H1 (cell line): ENCODE data around the gene MADD. TPM values are rescaled to one million over a fixed set of nuclear protein-coding genes. Genes with fewer than 3 reads are reported as not detected.

Source experiments
- CTCF ChIA-PET: fragments of 300-600 bp; sonication (Branson Sonifier 250); formaldehyde crosslinking; loops from one replicate; lab custom pipeline; 2021; ENCODE audit not compliant: partially characterized antibody; lab: Charles Lee
- POLR2A ChIA-PET: fragments of 300-600 bp; sonication (Branson Sonifier 250); formaldehyde crosslinking; loops from one replicate; lab custom pipeline; 2021; ENCODE audit warnings: inconsistent platforms; ENCODE audit not compliant: partially characterized antibody; lab: Charles Lee
- DNase-seq, 2 experiments: peaks; one replicate each; pipeline versions ENCODE4 v3.0.0 to v3.0.0-alpha.2; 2010 to 2022; ENCODE audit warnings: low spot score in 2 of 2, low read depth in 1 of 2, mixed read lengths in 1 of 2
- FAIRE-seq: peaks from 2 replicates; lab custom pipeline; 2011; peaks lifted over from hg19 to GRCh38; lab: Jason Lieb, UNC
- H2AFZ ChIP-seq: 2 replicates; pipeline ENCODE4 v1.8.1; 2012; ENCODE audit warnings: low read length, inconsistent platforms
- H2AK5ac ChIP-seq: 2 replicates; pipeline ENCODE4 v1.6.1; 2013; ENCODE audit warnings: low read depth, low read length
- H2BK120ac ChIP-seq: replicated peaks from 2 replicates; pipeline ENCODE3; 2013; ENCODE audit warnings: low read depth, low read length, inconsistent platforms
- H2BK12ac ChIP-seq: 2 replicates; pipeline ENCODE4 v1.6.1; 2013; ENCODE audit warnings: low read depth, low read length
- H2BK15ac ChIP-seq: 2 replicates; pipeline ENCODE4 v1.6.1; 2013; ENCODE audit warnings: low read length
- H2BK20ac ChIP-seq: 2 replicates; pipeline ENCODE4 v1.6.1; 2013; ENCODE audit warnings: low read length
- H2BK5ac ChIP-seq: 2 replicates; pipeline ENCODE4 v1.6.1; 2013; ENCODE audit warnings: low read depth, low read length
- H3K14ac ChIP-seq: 2 replicates; pipeline ENCODE4 v1.6.1; 2013; ENCODE audit warnings: inconsistent platforms; ENCODE audit not compliant: insufficient read length
- H3K18ac ChIP-seq: 2 replicates; pipeline ENCODE4 v1.6.1; 2013; ENCODE audit warnings: low read length; ENCODE audit errors: extremely low read depth
- H3K23ac ChIP-seq: 2 replicates; pipeline ENCODE4 v1.6.1; 2013; ENCODE audit warnings: inconsistent platforms; ENCODE audit not compliant: insufficient read length
- H3K23me2 ChIP-seq: 2 replicates; pipeline ENCODE4 v1.6.1; 2013; ENCODE audit warnings: low read depth, low read length
- H3K27ac ChIP-seq: 2 replicates; pipeline ENCODE4 v1.6.1; 2011; ENCODE audit warnings: low read depth, low read length, inconsistent platforms
- H3K27me3 ChIP-seq, 4 experiments: replicated peaks in 1 of 4; 1 replicate in 1 of 4; 2 replicates in 3 of 4; pipeline versions ENCODE4 v1.6.1 to v1.8.1; 2011 to 2013; ENCODE audit warnings: low read length in 3 of 4, mild to moderate bottlenecking in 3 of 4, inconsistent platforms in 2 of 4, mixed read lengths in 2 of 4, moderate library complexity in 1 of 4; ENCODE audit not compliant: control insufficient read depth in 3 of 4, insufficient read depth in 3 of 4; ENCODE audit errors: extremely low read depth in 1 of 4
- H3K36me3 ChIP-seq, 4 experiments: 2 replicates each; pipeline versions ENCODE4 v1.6.1 to v1.8.1; 2011 to 2013; ENCODE audit warnings: mild to moderate bottlenecking in 4 of 4, low read length in 3 of 4, moderate library complexity in 2 of 4, control low read depth in 1 of 4, inconsistent platforms in 1 of 4; ENCODE audit not compliant: insufficient read depth in 4 of 4, control insufficient read depth in 2 of 4
- H3K4ac ChIP-seq: replicated peaks from 2 replicates; pipeline ENCODE3; 2013; ENCODE audit warnings: low read length, low read depth, mixed read lengths, inconsistent platforms; ENCODE audit not compliant: insufficient read length
- H3K4me1 ChIP-seq, 4 experiments: replicated peaks in 1 of 4; 1 replicate in 1 of 4; 2 replicates in 3 of 4; pipeline versions ENCODE4 v1.6.1 to v1.8.1; 2011 to 2013; ENCODE audit warnings: low read length in 3 of 4, inconsistent platforms in 2 of 4, mixed read lengths in 1 of 4; ENCODE audit not compliant: insufficient read depth in 4 of 4, control insufficient read depth in 3 of 4
- H3K4me2 ChIP-seq, 2 experiments: 2 replicates each; pipeline versions ENCODE4 v1.6.1 to v1.8.1; 2011 to 2013; ENCODE audit warnings: low read depth in 2 of 2, low read length in 2 of 2, control low read depth in 1 of 2, inconsistent platforms in 1 of 2, mild to moderate bottlenecking in 1 of 2; ENCODE audit not compliant: insufficient read depth in 1 of 2
- H3K4me3 ChIP-seq, 4 experiments: fragments of 200-600, 300-600 bp in 1 of 4; sonication (generic), shearing (Covaris generic), sonication (Bioruptor Twin) in 1 of 4; 2 replicates each; pipeline versions ENCODE4 v1.5.1 to v1.8.1; 2011 to 2016; ENCODE audit warnings: low read length in 4 of 4, low read depth in 3 of 4, control low read depth in 2 of 4, inconsistent platforms in 2 of 4, mild to moderate bottlenecking in 2 of 4, mixed read lengths in 1 of 4, moderate library complexity in 1 of 4; ENCODE audit not compliant: insufficient read depth in 2 of 4; ENCODE audit errors: extremely low read depth in 1 of 4
- H3K56ac ChIP-seq: replicated peaks from 2 replicates; pipeline ENCODE3; 2013; ENCODE audit warnings: low read depth, mild to moderate bottlenecking, mixed read lengths, low read length, inconsistent platforms; ENCODE audit not compliant: insufficient read length
- H3K79me1 ChIP-seq: 2 replicates; pipeline ENCODE4 v1.6.1; 2013; ENCODE audit warnings: low read depth, low read length, control low read depth
- H3K79me2 ChIP-seq, 2 experiments: 2 replicates each; pipeline versions ENCODE4 v1.6.1 to v1.8.1; 2012 to 2013; ENCODE audit warnings: low read length in 2 of 2, mild to moderate bottlenecking in 2 of 2, inconsistent platforms in 1 of 2; ENCODE audit not compliant: insufficient read depth in 2 of 2, control insufficient read depth in 1 of 2
- H3K9ac ChIP-seq, 4 experiments: replicated peaks in 1 of 4; 1 replicate in 1 of 4; 2 replicates in 3 of 4; pipeline versions ENCODE4 v1.6.1 to v1.8.1; 2011 to 2013; ENCODE audit warnings: low read depth in 3 of 4, low read length in 3 of 4, control low read depth in 2 of 4, mild to moderate bottlenecking in 2 of 4, moderate library complexity in 2 of 4, inconsistent platforms in 1 of 4; ENCODE audit errors: extremely low read depth in 1 of 4
- H3K9me3 ChIP-seq, 2 experiments: 2 replicates each; pipeline versions ENCODE4 v1.6.1 to v1.8.1; 2012 to 2013; ENCODE audit warnings: mild to moderate bottlenecking in 2 of 2, moderate library complexity in 2 of 2, control low read depth in 1 of 2, inconsistent platforms in 1 of 2, low read depth in 1 of 2, low read length in 1 of 2, mixed read lengths in 1 of 2; ENCODE audit not compliant: insufficient read depth in 2 of 2
- H4K20me1 ChIP-seq, 2 experiments: replicated peaks in 1 of 2; 2 replicates each; pipeline versions ENCODE3 to v1.8.1; 2011 to 2013; ENCODE audit warnings: inconsistent platforms in 2 of 2, low read length in 2 of 2, mild to moderate bottlenecking in 1 of 2; ENCODE audit not compliant: insufficient read depth in 2 of 2, control insufficient read depth in 1 of 2
- H4K5ac ChIP-seq: 2 replicates; pipeline ENCODE4 v1.6.1; 2013; ENCODE audit warnings: low read length, low read depth, mixed read lengths, inconsistent platforms; ENCODE audit not compliant: insufficient read length
- H4K8ac ChIP-seq: 2 replicates; pipeline ENCODE4 v1.8.0; 2013; ENCODE audit warnings: mild to moderate bottlenecking, moderate library complexity, low read length, inconsistent platforms; ENCODE audit not compliant: insufficient read depth; ENCODE audit errors: extremely low read depth
- H4K91ac ChIP-seq: replicated peaks from 2 replicates; pipeline ENCODE3; 2013; ENCODE audit warnings: low read length, mixed read lengths, inconsistent platforms; ENCODE audit not compliant: insufficient read length
- CHD2 ChIP-seq: IDR thresholded peaks from 2 replicates; pipeline ENCODE4 v1.6.1; 2012; ENCODE audit warnings: low read length, improper control_type of control experiment
- CREB1 ChIP-seq: IDR thresholded peaks from 2 replicates; pipeline ENCODE4 v1.6.1; 2012; ENCODE audit warnings: inconsistent platforms
- EGR1 ChIP-seq: IDR thresholded peaks from 2 replicates; pipeline ENCODE4 v1.6.1; 2011; ENCODE audit warnings: low read depth, low read length, borderline replicate concordance
- GABPA ChIP-seq: IDR thresholded peaks from 2 replicates; pipeline ENCODE4 v1.6.1; 2011; ENCODE audit warnings: mild to moderate bottlenecking, low read length, moderate library complexity, borderline replicate concordance; ENCODE audit not compliant: insufficient read depth
- GTF2F1 ChIP-seq: IDR thresholded peaks from 2 replicates; pipeline ENCODE4 v1.6.1; 2012; ENCODE audit warnings: low read depth, low read length, improper control_type of control experiment, borderline replicate concordance
- JUND ChIP-seq: IDR thresholded peaks from 2 replicates; pipeline ENCODE4 v1.6.1; 2011; ENCODE audit warnings: mild to moderate bottlenecking, improper control_type of control experiment, low read length
- RAD21 ChIP-seq, 2 experiments: IDR thresholded peaks in 1 of 2; conservative IDR thresholded peaks in 1 of 2; 2 replicates each; pipeline ENCODE4 v1.6.1; 2011; ENCODE audit warnings: low read depth in 2 of 2, low read length in 2 of 2, improper control_type of control experiment in 1 of 2, inconsistent platforms in 1 of 2, mild to moderate bottlenecking in 1 of 2, moderate library complexity in 1 of 2
- RBBP5 ChIP-seq: IDR thresholded peaks from 2 replicates; pipeline ENCODE4 v1.7.1; 2012; ENCODE audit warnings: low read depth, mild to moderate bottlenecking, inconsistent platforms, low read length, moderate library complexity, borderline replicate concordance
- SAP30 ChIP-seq: fragments of 300-600 bp; sonication (generic); IDR thresholded peaks from 2 replicates; pipeline ENCODE4 v1.7.1; 2012; ENCODE audit warnings: low read length, moderate library complexity, mild to moderate bottlenecking, inconsistent platforms; ENCODE audit not compliant: insufficient read depth, insufficient replicate concordance
- SUZ12 ChIP-seq: fragments of 200-600 bp; sonication (generic); IDR thresholded peaks from 2 replicates; pipeline ENCODE4 v1.6.1; 2012; ENCODE audit warnings: mild to moderate bottlenecking, inconsistent platforms, low read length, moderate library complexity, mixed read lengths
- TCF12 ChIP-seq: IDR thresholded peaks from 2 replicates; pipeline ENCODE4 v1.6.1; 2011; ENCODE audit warnings: low read depth, mild to moderate bottlenecking, low read length
- ZNF274 ChIP-seq: IDR thresholded peaks from 2 replicates; pipeline ENCODE4 v1.7.0; 2012; ENCODE audit warnings: low read length, borderline replicate concordance; ENCODE audit errors: extremely low read depth
- WGBS, 2 experiments: shearing (Covaris generic) in 1 of 2; methylation state at CpG; one replicate each; pipeline versions ENCODE4 v1.1.6 to v1.1.7; 2013 to 2015; ENCODE audit warnings: low lambda C conversion rate in 2 of 2, mixed read lengths in 2 of 2, inconsistent platforms in 1 of 2, low coverage in 1 of 2, missing lambda C conversion rate in 1 of 2; ENCODE audit not compliant: insufficient replicate concordance in 2 of 2, insufficient coverage in 1 of 2, insufficient read length in 1 of 2; ENCODE audit errors: extremely low coverage in 1 of 2, missing lambda C conversion rate in 1 of 2; 5-methylcytosine and 5-hydroxymethylcytosine counted together
- polyA plus RNA-seq, 7 experiments: library from polyadenylated mRNA; depleted of rRNA in 3 of 7; stranded (reverse) in 5 of 7; unstranded in 2 of 7; fragments of >200 nt in 5 of 7; fragments of 200-250 nt in 2 of 7; gene quantifications; 1 replicate in 5 of 7; 2 replicates in 1 of 7; 4 replicates in 1 of 7; pipeline versions ENCODE4 v1.2.1 to v1.2.3, GENCODE V29; 2011 to 2013; ENCODE audit warnings: missing spikeins in 2 of 7, mixed read lengths in 2 of 7
- total RNA-seq: library from RNA; stranded (reverse); fragmentation: NEBNext Ultra II Directional; extraction: Animal tissue kit (Norgen Biotek cat#: 25700); gene quantifications from 2 replicates; pipeline ENCODE4 v1.2.1, GENCODE V29; 2021

The MADD gene
- total and polyA plus RNA-seq, 2 of the 8 experiments (the other 6 are each of a cell fraction or from before 2014, with no cell fraction given), result 32.5 to 45.4 TPM

DNA sequence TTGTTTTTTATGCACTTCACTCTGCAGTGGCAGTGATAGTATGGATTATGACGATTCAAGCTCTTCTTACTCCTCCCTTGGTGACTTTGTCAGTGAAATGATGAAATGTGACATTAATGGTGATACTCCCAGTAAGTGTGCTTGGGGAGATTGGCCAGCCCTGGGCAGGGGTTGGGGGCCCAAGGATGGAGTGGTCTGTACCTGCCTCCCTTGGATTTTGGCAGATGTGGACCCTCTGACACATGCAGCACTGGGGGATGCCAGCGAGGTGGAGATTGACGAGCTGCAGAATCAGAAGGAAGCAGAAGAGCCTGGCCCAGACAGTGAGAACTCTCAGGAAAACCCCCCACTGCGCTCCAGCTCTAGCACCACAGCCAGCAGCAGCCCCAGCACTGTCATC, 14.2 kb downstream of the MADD start:
- no peak overlapping the region for H3K9ac ChIP-seq
- FAIRE-seq (no peak), DNase-seq (no peak)
- H3K4ac ChIP-seq, result no peak overlapping the region
- no peak overlapping the region for H3K27ac ChIP-seq
- peaks cover 31 to 70% (median 49%) of the 10 kb centered on the region in 4 experiments for H3K36me3 ChIP-seq
- ChIA-PET CTCF (interaction anchor here (1.1 to 2.8 kb wide), 4 partner anchors 25 to 131 kb away, joined by 3 to 9 read pairs (median 5); partner anchors contain the start of gene NR1H3), POLR2A (no interaction called here)
- no peak overlapping the region for H4K8ac ChIP-seq
- H2BK15ac ChIP-seq, result no peak overlapping the region
- H3K23me2 ChIP-seq, result no peaks in the 10 kb centered on the region
- H3K9me3 ChIP-seq, result no peaks in the 10 kb centered on the region
- no peak overlapping the region for H2BK20ac ChIP-seq
- H4K5ac ChIP-seq, result no peak overlapping the region
- no peak overlapping the region for H2BK5ac ChIP-seq
- H3K79me2 ChIP-seq, result no peaks in the 10 kb centered on the region
- no peak overlapping the region for H3K4me2 ChIP-seq
- no peak overlapping the region for H3K23ac ChIP-seq
- no peaks in the 10 kb centered on the region for H3K4me1 ChIP-seq
- peaks cover 2 to 7% of the 10 kb centered on the region in 2 experiments for H4K20me1 ChIP-seq
- H3K56ac ChIP-seq, result no peak overlapping the region
- H3K79me1 ChIP-seq, result no peaks in the 10 kb centered on the region
- H3K27me3 ChIP-seq, result no peaks in the 10 kb centered on the region; a peak in 1 of 7 replicates
- no peak overlapping the region for H3K4me3 ChIP-seq
- WGBS, 2 experiments, result 87% methylated on average over 4 of the region's 4 CpGs; no CpG with 5 or more reads in 1 of the 2 experiments
- H2AFZ ChIP-seq, result no peak overlapping the region
- H3K14ac ChIP-seq, result no peak overlapping the region
- H2BK120ac ChIP-seq, result no peak overlapping the region
- no peak overlapping the region for H3K18ac ChIP-seq
- no peak overlapping the region for H4K91ac ChIP-seq
- no peak overlapping the region for H2AK5ac ChIP-seq
- H2BK12ac ChIP-seq, result no peak overlapping the region
- TF ChIP-seq GTF2F1, result no peak
- TF ChIP-seq CREB1, result no peak
- no peak for TF ChIP-seq RAD21 (IDR thresholded peaks at IDR 0.05 in 1 of 2, conservative IDR thresholded peaks at IDR 0.05 in 1 of 2; ENCODE audit: low read depth in 2 of 2, low read length in 2 of 2)
- TF ChIP-seq SUZ12, result no peak
- no peak for TF ChIP-seq TCF12
- no peak for TF ChIP-seq JUND
- TF ChIP-seq GABPA, result no peak
- TF ChIP-seq SAP30, result no peak
- TF ChIP-seq RBBP5, result no peak
- no peak for TF ChIP-seq CHD2
- no peak for TF ChIP-seq EGR1
- no peak for TF ChIP-seq ZNF274
